ENCODE data around the gene TNFSF8.

- TF ChIP-seq CTCF (IDR thresholded peaks at IDR 0.05 in 4 of 5, conservative IDR thresholded peaks at IDR 0.05 in 1 of 5) (no peak), POLR2A (IDR thresholded peaks at IDR 0.05) (no peak)
Observed at GRCh38 chr9:114958844-114959235, 28.4 kb upstream of the TNFSF8 start.
